Vagina (tissue), 2 donors: Measurements from ENCODE around the gene DLD.

Experiments used
- CTCF ChIP-seq, 3 experiments: fragments of 450-650 bp in 2 of 3; fragments of 200-600 bp in 1 of 3; sonication (generic) in 1 of 3; IDR thresholded peaks; one replicate each; pipeline ENCODE4 v1.5.1; 2017 to 2019; ENCODE audit warnings: antibody characterized with exemption in 3 of 3, mild to moderate bottlenecking in 2 of 3, moderate library complexity in 2 of 3
- POLR2A ChIP-seq, 2 donors: fragments of 450-650 bp; IDR thresholded peaks; one replicate each; pipeline ENCODE4 v1.6.1; 2017; ENCODE audit warnings: antibody characterized with exemption in 2 of 2, mild to moderate bottlenecking in 2 of 2, moderate library complexity in 2 of 2
- POLR2AphosphoS5 ChIP-seq, 2 donors: sonication (generic); formaldehyde crosslinking; IDR thresholded peaks; one replicate each; pipeline ENCODE4 v1.9.0; 2017; ENCODE audit warnings: antibody characterized with exemption in 2 of 2, mild to moderate bottlenecking in 2 of 2, low read depth in 1 of 2; ENCODE audit not compliant: insufficient read depth in 1 of 2

- TF ChIP-seq CTCF (IDR thresholded peaks at IDR 0.05): no peak
- no peak for TF ChIP-seq POLR2AphosphoS5 (IDR thresholded peaks at IDR 0.05; ENCODE audit: insufficient read depth in 1 of 2, low read depth in 1 of 2)
- no peak for TF ChIP-seq POLR2A (IDR thresholded peaks at IDR 0.05)
These were observed 41.8 kb downstream of the DLD start for GRCh38 chr7:107932805-107933204.
